ENCODE results near the gene RAB4A.

Gene RAB4A

DNA sequence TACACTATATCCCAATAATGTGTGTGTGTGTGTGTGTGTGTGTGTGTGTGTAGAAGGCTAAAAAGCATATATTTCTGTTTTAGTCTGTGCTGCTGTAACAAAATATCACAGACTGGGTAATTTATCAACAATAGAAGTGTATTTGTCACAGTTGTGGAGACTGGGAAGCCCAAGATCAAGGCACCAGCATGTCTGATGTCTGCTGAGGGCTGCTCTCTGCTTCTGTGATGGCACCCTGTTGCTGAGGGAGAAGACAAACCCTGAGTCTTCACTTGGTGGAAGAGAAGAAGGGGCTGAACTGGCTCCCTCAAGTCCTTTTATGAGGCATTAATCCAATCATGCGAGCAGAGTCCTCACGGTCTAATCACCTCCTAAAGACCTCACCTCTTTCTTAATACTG is 23.0 kb upstream of the RAB4A start:
- DNase-seq: no peak

DNA sequence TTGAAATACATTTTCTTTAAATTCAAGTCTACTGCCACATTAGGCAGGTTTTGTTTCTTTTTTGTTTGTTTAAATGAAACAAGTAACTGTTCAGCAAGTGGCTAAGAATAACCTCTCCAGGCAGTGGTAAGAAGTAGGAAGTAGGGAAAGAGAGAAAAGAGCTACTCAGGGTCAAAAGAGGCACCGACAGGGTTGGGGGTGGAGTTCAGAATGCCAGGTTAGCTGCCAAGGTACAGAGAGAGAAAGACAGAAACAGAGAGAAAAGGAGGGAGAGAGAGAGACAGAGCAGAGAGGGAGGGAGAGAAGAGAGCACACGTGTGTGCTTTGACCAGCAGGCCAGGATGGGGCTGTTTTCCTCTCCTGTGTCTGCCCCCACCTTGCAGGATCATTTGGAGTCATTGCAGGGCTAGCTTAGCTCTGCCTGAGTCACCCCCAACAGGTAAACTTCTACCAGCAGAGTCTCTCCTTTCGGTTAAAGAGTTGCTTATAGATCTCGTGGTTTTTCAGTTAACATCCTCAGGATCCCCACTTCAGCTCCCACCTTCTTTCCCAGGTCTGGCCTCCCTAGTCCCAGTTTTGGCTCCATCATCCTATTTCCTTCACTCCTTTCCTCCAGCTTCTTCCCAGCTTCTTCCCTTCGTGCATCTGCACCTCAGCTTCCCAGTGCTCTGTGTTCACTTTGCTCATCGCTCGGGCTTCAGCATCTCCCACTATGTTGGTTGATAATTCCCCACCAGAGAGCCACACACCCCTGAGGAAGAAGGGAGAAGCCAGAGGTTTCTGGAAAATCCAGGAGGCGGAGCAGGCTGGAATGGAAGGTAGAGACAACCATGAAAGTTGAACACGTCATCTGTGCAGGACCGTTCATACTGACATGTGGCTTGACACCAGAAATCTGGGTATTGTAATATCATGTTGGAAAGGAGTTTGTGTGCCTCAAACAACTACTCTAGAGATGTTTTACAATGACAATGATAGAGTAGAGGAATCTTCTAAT is 21.8 kb upstream of the RAB4A start:
- DNase-seq: no peak

DNA sequence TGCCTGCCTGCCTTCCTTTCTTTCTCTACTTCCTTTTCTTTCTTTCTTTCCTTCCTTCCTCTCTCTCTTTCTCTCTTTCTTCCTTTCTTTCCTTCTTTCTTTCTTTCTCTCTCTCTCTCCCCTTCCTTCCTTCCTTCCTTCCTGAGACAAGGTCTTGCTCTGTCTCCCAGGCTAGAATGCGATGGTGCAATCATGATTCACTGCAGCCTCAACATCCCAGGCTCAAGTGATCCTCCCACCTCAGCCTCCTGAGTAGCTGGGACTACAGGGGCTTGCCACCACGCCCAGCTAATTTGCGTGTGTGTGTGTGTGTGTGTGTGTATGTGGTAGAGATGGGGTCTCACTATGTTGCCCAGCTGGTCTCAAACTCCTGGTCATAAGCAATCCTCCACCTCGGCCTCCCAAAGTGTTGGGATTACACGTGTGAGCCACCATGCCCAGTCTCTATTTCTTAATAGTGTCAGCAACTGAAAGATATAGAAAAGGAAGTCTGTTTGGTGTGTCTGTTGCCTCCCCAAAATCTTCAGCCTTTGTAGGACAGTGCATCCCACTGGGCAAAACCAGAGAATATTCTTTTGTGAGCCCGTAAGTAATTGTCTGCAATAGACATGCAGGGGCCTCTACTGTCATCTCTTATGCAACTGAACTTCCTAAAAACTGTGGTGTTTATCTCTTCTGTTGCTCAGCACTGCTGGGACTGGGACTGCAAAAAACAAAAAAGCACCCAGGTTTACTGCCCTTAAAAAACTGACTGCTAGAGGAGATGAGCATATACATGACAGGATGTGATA is 20.9 kb upstream of the RAB4A start:
- DNase-seq: no peak

DNA sequence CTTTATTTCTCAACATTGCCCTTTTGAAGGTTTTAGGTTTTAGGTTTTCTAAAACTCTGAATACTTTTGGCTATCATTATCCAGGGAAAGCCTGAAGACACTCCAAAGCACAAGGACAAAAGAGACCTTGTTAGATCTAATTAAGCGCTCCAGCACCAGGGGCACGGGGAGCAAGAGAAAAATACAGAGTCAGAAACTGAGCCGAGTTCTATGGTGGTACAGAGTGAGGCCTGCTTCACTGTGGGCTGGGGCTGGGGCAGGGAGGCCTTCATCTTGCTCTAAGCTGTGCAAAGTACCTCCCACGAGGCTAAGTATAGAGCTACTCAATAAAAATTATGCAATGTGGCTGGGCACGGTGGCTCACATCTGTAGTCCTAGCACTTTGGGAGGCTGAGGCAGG is 19.7 kb upstream of the RAB4A start:
- DNase-seq: no peak

DNA sequence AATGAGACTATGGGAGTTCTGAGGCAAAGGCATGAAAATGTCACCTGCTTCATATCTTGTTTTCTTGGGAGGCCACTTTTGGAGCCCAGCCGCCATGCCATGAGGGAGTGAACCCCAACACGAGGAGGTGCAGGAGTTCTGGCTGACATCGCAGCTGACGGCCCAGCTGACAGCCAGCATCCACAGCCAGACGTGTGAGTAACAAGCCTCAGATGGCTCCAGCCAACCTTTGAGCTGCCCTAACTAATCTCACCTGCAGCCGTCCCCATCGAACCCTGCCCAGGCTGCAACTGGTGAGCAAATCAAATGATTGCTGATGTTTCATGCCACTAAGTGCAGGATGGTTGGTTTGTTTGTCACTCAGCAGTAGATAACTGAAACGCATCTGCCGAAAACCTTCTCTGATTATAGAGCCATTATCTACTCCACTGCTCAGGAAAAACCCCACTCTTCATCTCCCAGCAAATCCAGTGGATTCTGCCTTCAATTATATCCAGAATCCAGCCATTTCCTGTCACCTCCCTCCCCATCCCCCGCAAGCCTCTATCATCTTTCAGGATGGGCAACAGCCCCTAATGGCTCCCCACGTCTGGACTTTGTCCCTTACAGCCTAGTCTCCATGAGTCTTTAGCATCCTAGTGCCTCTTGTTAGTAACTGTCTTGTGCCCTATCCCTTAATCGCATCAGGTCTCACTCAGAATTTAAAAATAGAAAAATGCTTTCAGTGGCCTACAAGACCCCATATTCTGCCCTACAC is 18.5 kb upstream of the RAB4A start:
- DNase-seq: no peak

DNA sequence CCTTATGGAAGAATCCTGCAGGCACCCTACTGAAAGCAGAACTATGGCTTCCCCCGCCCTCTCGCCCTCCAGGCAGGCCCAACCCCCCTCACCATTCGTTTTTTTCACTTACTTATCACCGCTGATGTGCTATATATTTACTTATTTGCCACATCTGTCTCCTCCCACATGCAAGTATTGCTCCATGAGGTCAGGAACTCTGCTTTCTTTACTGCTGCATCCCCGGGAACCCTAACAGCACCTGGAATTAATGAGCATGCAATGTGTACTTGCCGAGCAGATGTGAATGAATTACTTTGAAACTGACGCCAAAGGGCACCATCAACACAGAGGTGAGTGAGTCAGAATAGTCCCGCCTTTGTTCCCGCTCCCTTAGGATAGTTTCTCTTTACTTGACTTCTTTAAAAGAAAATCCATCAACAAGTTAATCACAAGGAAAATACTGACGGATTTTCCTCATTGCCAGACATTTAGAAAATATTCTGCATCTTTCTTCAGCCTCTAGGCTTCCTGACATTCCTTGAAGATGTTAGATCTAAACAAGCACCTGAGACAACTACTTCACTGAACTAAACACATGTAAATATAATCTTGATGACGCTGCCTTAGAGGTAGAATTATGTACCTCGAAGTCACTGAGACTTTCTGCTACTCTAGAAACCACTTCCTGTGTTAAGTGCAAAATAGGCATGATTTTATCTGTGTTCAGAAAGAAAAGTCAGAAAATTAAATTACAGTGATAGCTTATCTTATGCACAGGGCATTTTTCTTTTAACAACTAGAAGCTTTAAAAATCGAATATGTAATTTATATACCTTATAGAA is 17.5 kb upstream of the RAB4A start:
- peak; percentile 88 for DNase-seq

DNA sequence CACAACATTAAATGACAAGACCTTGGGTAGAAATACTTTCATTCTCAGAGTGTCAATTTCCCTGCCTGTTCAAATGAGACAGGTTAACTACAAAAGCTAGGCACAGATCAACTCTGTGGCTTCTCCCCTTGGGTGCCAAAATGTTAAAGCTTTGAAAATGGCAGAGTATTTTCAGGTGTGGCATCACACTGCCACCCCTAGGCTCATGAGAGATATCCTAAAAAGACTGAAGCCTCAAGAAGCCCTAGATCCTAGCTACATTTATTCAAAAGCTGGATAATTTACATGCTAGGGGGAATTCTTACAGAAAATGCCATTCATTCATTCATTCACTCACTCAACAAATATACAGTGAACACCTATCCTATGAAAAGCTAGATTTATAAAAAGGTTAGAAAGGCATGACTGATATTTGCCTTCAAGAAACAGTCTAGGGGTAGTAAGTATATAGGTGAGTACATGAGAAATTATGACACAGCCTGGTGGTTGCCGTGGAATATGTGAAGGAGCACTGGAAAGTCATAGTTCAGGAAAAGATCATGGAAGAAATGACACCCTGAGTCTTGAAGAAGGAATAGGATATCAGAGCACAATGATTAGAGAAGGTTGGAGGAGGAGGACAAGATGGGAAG is 15.9 kb upstream of the RAB4A start:
- peak; percentile 8 for DNase-seq

DNA sequence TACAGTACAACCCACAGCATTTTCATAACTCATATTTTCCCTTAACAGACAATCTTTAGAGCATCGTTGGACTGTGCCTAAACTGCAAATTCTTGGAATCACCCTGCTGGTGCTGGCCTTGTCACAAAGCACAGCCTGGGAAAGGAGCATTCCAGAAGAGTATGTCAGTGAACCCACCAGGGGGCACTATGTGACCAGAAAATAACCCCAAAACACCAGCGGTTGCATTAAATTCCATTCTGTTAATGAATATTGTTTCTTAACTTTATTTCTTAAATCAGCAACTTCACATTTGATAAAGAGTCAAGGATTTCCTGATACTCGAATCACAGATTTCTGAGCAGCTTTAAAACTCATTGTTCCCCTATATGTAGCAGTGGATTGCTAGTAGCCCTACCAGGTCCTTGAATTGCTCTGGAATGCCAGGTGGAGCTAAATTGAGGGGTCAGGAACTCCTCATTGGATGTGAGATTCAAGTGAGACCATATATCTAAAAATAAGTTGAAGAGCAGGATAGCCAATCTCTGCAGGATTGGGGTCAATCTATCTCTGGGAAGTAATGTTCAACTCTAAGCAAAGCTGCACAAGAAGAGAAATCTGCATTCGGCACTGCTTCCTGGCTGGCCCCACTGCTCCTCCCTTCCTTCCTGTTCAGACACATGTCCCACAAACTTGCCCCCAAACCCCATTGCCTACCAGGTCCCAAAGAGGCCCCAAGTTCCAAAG is 12.7 kb upstream of the RAB4A start:
- DNase-seq: peak; percentile 24

DNA sequence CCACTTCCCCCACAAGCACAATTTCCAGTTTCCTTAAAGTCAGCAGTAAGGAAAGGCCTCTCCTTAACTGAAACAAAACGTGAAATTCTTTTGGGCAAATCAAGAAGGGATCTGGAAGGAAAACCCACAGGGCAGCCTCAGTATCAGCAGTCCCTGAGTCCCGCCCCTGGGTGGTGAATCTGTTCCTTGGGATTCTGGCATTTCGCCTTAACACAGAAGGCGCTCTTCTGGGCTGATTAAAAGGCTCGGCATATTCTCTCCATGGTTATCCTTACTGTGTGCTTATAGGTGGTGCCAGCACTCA is 12.2 kb upstream of the RAB4A start:
- DNase-seq: no peak

DNA sequence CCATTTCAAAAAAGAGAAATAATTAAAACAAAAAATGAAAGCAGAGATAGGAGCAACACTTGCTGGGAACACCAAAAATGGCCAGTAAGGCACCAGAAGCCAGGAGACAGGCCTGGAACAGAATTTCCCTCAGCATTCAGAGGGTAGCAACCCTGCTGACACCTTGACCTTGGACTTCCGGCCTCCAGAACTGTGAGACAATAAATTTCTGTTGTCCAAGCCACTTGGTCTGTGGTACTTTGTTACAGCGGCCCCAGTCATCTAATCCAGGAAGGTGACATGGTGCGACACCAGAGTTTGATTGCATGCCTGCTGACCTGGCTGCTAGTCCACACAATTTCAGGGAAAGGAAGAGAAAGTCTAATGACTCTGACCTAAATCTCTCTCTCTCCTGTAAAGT is 10.6 kb upstream of the RAB4A start:
- no peak for DNase-seq

DNA sequence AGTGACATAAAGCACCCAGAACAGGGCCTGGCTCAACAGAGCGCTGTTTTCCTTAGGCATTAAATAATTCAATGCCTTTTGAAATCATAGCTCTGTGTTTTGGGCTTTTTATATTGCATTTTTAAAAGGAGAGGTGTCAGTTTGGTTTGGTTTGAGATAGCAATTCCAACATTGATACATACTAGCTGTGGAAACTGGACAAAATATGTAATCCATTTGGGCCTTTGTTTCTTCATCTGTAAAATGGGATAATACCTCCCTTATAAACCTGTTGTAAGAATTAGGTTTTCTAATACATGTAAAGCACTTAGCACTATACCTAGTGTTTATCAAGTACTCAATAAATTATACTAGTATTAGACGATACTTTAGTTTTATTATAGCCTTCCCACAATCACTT is 8.7 kb upstream of the RAB4A start:
- DNase-seq: no peak

DNA sequence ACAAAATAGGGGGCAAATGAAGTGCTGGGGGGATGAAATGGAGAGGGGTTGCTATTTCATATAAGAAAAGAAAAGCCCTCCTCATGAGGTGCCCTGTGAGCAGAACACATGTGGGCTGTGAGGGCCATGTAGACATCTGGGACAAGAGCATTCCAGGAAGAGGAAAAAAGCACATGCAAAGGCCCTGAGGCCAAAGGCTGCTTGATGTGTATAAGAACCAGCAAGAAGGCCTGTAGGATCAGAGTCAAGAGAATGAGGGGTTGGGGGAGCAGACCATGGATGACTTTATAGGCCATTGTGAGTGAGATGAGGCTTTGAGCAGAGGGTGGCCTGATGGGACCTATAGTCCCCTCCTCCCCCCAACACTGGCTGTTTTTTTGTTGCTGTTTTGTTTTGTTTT is 7.7 kb upstream of the RAB4A start:
- no peak for DNase-seq

DNA sequence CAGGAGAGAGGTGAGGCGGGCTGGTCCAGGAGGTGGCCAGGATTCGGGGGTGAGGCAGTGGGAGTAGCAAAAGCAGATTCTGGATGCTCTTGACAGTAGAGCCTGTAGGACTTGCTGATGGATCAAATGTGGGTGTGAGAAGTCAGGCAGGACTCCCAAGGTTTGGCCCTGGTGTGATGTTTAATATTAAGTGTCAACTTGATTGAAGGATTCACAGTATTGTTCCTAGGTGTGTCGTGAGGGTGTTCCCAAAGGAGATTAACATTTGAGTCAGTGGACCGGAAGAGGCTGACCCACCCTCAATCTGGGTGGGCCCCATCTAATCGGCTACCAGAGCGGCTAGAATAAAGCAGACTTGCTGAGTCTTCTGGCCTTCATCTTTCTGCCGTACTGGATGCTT is 6.8 kb upstream of the RAB4A start:
- no peak for DNase-seq

DNA sequence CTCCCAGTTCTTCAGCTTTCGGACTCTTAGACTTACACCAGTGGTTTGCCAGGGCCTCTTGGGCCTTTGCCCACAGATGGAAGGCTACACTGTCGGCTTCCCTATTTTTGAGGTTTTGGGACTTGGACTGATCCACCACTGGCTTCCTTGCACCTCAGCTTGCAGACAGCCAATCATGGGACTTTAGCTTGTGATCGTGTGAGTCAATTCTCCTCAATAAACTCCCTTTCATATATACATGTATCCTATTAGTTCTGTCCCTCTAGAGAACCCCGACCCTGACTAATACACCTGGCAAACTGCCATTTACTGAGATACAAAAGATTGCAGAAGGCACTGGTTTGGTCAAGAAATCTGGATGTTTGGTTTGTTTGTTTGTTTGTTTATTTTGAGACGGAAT is 6.4 kb upstream of the RAB4A start:
- DNase-seq: no peak

DNA sequence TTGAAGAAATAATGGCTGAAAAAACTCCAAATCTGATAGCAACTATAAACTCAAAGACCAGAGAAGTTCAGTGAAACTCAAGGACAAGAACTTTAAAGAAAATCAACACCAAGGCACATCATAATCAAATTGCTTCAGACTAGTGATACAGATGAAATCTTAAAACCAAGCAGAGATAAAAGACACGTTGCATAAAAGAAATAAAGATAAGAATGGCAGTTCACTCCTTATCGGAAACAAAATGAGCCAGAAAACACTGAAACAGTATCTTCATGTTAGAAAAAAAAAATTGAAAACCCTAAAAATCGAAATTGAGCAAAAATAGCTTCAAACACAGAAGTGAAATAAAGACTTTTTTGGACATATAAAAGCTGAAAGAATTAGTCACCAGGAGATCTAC is 4.6 kb upstream of the RAB4A start:
- DNase-seq: no peak

DNA sequence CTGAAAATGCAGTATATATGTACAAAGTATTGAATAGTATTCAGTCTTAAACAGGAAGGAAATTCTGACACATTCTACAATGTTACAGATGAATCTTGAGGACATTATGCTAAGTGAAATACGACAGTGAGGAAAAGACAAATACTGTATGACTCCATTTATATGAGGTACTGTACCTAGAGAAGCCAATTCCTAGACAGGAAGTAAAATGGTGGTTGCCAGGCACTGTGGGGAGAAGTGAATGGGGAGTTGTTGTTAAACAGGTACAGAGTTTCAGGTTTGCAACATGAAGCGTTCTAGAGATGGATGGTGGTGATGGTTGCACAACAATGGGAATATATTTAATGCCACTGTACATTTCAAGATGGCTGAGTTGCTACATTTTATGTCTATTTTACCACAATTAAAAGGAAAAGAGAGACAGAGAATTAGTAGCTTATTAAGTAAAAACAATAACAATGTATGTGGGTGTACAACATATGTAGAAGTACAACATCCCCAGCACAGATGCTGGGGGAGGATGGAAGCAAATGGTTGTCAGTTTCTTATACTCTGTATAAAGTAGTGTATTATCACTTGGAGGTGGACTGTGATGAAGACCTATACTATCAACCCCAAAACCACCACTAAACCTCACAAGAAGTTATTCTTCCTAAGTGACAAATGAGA is 3.9 kb upstream of the RAB4A start:
- DNase-seq: no peak

DNA sequence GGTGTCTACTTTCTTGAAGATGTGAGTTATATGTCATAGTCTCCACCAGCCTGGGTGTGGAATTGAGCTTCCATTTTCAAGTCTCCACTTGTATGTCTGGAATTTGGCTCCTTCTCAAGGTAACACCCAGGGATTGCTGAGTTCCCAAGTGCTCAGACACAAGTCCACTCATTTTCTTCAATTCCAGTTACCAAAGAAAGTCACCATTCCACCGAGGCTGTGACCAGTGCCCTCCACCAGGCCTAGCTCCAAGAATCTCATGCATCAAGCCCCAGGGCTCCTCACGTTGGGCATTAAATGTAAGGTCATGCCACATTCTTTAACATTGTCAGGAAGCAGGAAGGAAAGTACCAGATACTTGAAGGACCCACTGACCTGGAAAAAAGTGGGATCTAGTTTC is 2.4 kb upstream of the RAB4A start:
- no peak for DNase-seq

DNA sequence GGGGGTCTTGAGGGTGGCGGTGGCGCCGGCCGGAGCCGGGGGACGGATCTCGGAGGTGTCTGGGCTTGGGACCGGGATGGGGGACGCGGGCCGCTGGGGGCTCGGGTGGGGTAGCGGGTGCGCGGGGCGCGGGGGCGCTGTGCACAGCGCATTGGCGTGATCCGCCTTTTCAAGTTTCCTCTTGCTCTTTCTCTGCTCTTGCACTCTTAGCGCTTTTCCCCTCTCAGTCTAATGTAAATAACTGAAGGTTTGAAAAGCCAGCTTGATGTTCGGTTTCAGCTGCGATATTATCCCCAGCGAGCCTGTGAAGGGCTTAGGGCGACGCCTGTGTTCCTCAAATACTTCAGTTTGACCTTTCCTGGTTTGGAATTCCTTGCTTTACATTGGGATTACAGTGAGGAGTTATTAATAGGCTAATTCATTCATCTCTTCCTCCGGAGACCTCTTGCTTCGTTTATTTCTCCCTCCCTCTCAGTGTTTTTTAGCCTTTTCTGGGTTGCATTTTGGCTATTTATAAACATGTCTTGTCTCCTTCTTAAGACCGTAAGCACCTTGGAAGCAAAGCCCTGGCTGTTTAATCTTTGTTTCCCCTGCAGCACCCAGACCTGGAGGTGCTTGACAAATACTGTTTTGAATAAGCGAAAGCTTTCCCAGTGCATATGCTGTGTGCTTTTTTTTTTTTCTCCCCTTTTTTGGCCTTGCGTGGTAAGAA is 693 bp downstream of the RAB4A start:
- DNase-seq: no peak

DNA sequence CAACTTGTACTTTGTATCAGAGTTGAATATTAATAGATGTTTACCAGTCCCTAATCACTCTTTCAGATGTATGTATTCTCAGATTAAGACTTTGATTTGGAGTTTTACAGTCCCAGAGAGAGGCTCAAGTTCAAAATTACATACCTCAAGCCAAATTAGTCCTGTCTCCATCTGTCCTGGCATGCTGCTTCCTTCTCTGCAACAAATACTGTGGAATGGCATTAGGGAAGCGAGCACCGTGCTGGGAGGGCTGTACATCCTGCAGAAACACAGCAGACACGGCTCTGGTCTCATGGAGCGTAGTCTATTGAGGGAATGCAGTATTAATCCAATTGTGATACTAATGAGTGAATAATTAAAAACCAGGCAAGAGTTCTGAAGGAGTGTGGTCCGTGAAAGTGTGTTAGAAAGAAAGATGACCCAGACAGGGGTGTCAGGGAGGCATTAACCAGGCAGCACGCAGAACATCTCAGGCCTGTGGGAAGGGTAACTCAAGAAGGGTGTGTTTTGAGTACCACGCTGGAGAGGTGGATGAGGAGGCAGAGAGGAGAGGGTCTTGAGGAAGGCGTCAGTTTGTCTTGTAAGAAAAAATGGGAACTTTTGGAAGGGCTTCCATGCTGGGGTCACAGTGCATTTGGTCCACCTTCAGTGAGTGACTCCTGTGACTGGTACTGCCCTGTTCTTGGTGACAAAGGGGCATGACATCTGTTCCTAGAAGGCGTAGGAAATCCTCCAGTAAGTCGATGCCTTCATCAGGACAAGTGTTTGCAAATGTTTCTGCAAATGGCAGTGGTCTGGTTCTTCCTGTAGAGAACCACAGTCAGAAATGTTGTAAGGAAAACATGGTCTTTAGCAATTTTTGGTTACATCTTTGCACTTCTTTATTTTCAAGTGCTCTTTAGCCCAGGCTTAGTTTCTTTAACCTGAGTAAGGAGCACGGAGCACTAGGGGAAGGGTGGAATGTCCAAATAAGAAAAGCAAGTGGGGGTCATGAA is 1.6 kb downstream of the RAB4A start:
- DNase-seq: no peak

Data from NCI-H510A (cell line).